ENCODE measurements around the gene OSBPL6.

DNA sequence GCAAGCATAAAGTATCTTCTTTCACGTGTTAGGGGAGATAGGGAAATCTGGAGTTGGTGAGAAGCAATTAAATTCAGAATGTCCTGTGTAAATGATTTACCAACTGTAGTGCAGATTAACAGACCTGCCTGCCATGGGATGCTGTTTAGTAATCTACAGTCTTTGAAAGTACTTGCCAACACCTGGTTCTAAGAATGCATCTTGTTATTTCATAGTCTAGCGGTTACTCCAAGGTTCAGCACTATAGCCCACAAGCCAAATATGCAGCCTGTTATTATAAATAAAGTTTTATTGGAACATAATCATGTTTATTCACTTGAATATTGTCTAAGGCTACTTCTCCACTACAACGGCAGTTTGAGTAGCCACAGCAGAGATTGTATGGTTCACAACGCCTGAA lies 100.8 kb downstream of the OSBPL6 start:
- TF ChIP-seq, protein P1, sequence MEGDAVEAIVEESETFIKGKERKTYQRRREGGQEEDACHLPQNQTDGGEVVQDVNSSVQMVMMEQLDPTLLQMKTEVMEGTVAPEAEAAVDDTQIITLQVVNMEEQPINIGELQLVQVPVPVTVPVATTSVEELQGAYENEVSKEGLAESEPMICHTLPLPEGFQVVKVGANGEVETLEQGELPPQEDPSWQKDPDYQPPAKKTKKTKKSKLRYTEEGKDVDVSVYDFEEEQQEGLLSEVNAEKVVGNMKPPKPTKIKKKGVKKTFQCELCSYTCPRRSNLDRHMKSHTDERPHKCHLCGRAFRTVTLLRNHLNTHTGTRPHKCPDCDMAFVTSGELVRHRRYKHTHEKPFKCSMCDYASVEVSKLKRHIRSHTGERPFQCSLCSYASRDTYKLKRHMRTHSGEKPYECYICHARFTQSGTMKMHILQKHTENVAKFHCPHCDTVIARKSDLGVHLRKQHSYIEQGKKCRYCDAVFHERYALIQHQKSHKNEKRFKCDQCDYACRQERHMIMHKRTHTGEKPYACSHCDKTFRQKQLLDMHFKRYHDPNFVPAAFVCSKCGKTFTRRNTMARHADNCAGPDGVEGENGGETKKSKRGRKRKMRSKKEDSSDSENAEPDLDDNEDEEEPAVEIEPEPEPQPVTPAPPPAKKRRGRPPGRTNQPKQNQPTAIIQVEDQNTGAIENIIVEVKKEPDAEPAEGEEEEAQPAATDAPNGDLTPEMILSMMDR (IDR thresholded peaks at IDR 0.05), result no peak
- no peak for TF ChIP-seq POLR2A (IDR thresholded peaks at IDR 0.05)

Data from right lobe of liver (tissue), 4 donors.